GM13976 (cell line): ENCODE data around the gene TIMM22.

ENCODE experiments used
- DNase-seq: peaks from one replicate; pipeline ENCODE4 v3.0.0; 2012; ENCODE audit warnings: low spot score
- CTCF ChIP-seq: IDR thresholded peaks from 2 replicates; pipeline ENCODE4 v1.5.1; 2012; ENCODE audit warnings: borderline replicate concordance, mild to moderate bottlenecking; ENCODE audit not compliant: insufficient read depth; ENCODE audit errors: extremely low read depth, missing control alignments, control extremely low read depth
- in situ Hi-C: fragments of 300-500 bp; cut with MboI; formaldehyde crosslinking; loops from one replicate; pipeline ENCODE4 v1.12.0; 2022; ENCODE audit warnings: low sequenced_read_pairs, mixed read lengths, inconsistent platforms; ENCODE audit not compliant: unreplicated experiment

TIMM22 gene

GRCh38 chr17:954431-955164 is 42.3 kb upstream of the TIMM22 start:
- in situ Hi-C loops, result no loop called here
- DNase-seq, result no peak
- no peak for TF ChIP-seq CTCF

DNA sequence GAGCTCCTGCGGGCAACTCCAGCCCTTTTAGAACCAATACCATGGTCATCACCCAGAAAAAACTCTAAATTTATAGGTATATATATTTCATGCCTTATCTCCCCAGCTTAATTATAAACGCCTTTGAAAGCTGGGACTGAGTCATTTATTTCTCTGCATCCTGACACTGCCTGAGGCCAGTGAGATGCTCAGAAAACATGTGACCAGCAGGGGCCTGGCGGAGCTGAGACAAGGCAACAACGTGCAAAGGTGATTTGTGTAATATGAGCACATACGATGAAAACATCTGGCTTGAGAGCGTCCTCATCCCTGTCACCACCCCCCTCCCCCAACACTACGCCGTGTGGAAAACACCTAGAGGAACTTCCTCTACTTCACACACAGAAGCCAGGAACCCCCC is 40.0 kb upstream of the TIMM22 start:
- no peak for TF ChIP-seq CTCF

DNA sequence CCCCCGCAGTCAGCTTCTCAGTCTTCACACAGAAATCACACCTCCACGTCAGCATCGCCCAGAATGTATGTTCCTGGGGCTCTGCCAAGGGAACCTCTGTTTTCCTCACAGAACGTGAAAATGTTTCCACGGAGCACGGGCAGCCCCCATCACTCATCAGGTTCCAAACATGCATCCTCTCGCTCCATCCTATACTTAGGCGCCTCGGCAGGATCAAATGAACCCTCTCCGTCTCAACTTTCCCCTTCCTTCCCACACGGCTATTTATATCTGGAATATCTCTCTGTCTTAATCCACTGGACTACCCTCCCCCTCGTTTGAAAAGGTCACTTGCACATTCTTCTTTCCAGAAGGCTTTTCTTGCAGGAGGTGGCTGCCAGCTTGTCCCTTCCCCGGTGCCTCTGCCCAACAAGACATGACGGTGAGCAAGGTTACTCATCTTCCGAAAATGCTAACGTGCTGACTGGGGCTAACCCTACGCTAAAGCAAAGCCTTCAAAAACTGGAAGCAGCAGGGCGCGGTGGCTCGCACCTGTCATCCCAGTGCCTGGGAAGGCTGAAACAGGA is 39.0 kb upstream of the TIMM22 start:
- in situ Hi-C loops, result no loop called here
- no peak for TF ChIP-seq CTCF

More for the DNA sequence above, 40.0 kb upstream of the TIMM22 start:
- no peak for DNase-seq
- in situ Hi-C loops, result no loop called here

GRCh38 chr17:958712-959451 is 38.0 kb upstream of the TIMM22 start:
- no peak for DNase-seq
- in situ Hi-C loops, result no loop called here
- TF ChIP-seq CTCF, result no peak

More for the DNA sequence above, 39.0 kb upstream of the TIMM22 start:
- DNase-seq, result no peak

DNA sequence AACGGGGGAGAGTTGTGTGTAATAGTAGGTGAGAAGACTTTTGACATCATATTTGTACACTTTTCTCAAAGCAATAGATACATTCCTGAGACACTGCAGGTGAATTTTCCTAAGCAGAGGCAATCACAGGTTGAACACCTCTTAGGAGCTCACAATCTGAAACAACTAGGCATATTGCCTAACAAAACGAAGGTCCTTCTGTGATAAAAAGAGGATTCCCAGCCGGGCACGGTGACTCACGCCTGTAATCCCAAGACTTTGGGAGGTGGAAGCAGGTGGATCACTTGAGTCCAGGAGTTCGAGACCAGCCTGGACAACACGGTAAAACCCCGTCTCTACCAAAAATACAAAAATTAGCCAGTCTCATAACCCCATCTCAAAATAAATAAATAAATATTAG is 34.8 kb upstream of the TIMM22 start:
- TF ChIP-seq CTCF, result no peak
- in situ Hi-C loops, result no loop called here
- no peak for DNase-seq

- in situ Hi-C loops, result no loop called here
- no peak for DNase-seq
- TF ChIP-seq CTCF, result no peak
Observed at GRCh38 chr17:962670-963069, 34.3 kb upstream of the TIMM22 start.
